Measurements from ENCODE around the gene INPPL1.

- TF ChIP-seq PAX8 (CRISPR knock-in tag; IDR thresholded peaks at IDR 0.05; ENCODE audit: borderline replicate concordance) (no peak), ZNF207 (IDR thresholded peaks at IDR 0.05; ENCODE audit: borderline replicate concordance) (no peak), ZNF224 (CRISPR knock-in tag; IDR thresholded peaks at IDR 0.05) (no peak), NFE2 (CRISPR knock-in tag; IDR thresholded peaks at IDR 0.05) (no peak), POGK (CRISPR knock-in tag; conservative IDR thresholded peaks at IDR 0.05) (no peak), MAFK (conservative IDR thresholded peaks at IDR 0.05 in 1 of 2, IDR thresholded peaks at IDR 0.05 in 1 of 2; ENCODE audit: low read length in 2 of 2) (no peak), POLR2AphosphoS5 (IDR thresholded peaks at IDR 0.05; ENCODE audit: low read depth, low read length) (no peak), GABPA (IDR thresholded peaks at IDR 0.05; ENCODE audit: low read depth, low read length) (no peak), GABPA (CRISPR knock-in tag; IDR thresholded peaks at IDR 0.05; ENCODE audit: low read depth) (no peak), ZFP1 (CRISPR knock-in tag; IDR thresholded peaks at IDR 0.05) (no peak)
Measured at GRCh38 chr11:72202571-72202970, 22.0 kb upstream of the INPPL1 start.
